ENCODE measurements around the gene ACSL3.

The ACSL3 gene

DNA sequence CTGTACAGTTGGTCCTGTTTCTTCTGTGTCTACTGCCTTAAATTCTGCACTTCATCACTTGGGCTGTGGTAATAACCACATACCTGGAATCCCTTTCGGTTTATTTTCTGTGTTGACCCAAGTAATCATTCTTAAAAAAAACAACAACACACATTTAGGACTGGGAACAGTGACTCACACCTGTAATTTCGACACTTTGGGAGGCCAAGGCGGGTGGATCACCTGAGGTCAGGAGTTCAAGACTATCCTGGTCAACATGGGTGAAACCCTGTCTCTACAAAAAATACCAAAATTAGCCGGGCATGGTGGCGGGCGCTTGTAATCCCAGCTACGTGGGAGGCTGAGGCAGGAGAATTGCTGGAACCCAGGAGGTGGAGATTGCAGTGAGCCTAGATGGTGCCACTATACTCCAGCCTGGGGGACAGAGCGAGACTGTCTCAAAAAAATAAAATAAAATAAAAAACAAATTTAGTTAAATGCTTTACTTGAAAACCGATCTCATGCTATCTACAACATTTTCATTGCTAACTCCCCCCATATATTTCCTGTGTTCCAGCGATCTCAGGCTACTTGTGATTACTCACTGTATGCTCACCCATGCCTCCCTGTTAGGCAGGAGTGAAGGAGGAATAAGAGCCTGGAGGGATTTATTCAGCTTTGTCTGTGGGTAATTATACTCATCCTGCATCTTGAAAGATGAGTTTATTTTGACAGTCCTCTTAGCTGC is 18.2 kb downstream of the ACSL3 start:
- in situ Hi-C loops (cut with MboI; ENCODE audit: low sequenced_read_pairs), result no loop called here

DNA sequence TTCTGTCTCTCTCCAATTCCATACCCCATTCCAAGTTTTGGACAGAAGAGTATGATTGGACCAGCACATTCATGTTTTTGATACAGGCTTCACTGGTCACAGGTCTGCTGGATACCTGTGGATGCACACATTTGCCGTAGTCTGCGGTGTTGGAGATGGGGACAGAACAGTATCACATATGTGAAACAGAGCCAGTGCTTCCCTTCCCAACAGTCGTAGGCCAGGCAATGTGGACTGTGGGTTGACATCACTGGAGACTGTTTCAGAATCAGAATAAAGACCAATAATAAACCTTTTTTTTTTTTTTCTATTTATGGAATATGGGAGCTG is 18.7 kb downstream of the ACSL3 start:
- in situ Hi-C loops (cut with MboI; ENCODE audit: low sequenced_read_pairs), result no loop called here

DNA sequence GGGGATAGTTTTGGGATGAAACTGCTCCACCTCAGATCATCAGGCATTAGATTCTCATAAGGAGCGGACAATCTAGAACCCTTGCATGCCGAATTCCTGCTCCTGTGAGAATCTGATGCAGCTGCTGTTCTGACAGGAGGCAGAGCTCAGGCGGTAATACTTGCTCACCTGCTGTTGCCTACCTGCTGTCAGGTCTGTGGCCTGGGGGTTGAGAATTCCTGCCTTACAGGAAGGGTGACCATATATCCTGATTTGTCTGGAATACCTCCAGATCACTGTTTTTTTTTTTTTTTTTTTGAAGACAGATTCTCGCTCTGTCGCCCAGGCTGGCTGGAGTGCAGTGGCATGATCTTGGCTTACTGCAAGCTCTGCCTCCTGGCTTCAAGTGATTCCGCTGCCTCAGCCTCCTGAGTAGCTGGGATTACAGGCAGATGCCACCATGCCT is 21.7 kb downstream of the ACSL3 start:
- in situ Hi-C loops (cut with MboI; ENCODE audit: low sequenced_read_pairs), result no loop called here

DNA sequence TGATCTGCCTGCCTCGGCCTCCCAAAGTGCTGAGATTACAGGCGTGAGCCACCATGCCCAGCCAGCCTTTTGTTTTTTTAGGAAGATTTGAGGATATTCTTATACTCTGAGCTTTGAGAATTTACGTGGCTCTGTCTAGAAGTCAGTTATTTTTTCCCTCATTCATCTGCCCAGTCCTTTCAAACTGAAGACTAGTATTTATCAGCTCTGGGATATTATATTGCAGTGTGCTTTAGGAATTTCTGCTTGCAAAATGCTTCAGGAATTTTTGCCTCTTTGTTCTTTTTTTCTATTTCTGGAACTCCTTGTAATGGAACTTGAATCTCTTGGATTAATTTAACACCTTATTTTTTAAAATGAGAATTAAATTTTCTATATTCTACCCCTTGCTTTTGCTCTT is 22.6 kb downstream of the ACSL3 start:
- in situ Hi-C loops (cut with MboI; ENCODE audit: low sequenced_read_pairs), result no loop called here

DNA sequence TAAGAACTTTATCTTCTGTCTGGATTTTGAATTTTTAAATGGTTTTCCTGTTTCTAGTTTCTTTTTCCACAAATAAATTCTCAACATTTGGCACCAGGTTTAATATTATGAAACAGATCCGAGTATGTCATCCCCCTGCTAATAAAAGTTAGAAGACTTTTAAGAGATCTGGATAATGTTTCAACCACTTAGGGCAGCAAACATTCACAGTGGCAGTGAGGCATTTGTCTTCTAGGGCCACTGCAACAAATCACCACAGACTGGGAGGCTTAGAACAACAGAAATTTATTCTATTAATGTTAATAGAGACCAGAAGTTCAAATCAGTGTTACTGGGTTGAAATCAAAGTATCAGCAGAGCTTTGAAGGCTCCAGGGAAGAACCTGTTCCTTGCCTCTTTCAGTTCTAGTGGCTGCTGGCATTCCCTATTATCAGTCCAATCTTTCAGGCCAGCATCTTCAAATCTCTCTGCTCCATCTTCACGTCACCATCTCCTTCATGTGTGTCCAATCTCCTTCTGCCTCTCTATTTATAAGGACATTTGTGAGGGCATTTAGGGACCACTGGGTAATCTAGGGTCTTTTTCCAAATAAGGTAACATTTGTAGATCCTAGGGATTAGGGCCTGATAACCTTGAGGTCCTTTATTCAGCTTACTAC is 23.4 kb downstream of the ACSL3 start:
- in situ Hi-C loops (cut with MboI; ENCODE audit: low sequenced_read_pairs), result no loop called here

DNA sequence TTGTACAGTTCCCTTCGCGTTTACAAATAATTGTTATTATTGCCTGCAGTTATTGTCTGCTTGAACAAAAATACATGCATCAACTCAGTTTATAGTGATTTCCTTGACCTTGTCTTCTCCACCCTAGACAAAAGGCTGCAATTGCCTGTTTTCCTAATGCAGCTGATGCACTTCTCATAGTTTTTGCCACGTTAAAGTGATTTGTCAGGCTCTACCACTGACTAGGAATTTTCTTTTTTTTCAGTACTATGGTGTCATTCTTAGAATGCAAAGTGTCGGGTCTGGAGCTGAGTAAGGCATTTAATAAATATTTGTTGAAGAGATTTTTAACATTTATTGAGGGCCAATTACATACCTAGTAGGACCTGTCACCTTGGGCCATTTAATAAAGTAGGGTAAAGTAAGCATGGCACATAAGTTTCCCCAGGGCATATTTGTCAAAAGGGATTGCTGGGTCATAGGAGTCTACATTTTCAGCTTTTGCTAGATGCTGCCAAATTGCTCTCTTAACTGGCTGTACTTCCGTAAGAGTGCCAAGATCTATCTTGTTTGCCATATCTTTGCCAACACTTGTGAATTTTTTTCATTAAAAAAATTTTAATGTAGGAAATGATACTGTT is 24.1 kb downstream of the ACSL3 start:
- in situ Hi-C loops (cut with MboI; ENCODE audit: low sequenced_read_pairs), result no loop called here

DNA sequence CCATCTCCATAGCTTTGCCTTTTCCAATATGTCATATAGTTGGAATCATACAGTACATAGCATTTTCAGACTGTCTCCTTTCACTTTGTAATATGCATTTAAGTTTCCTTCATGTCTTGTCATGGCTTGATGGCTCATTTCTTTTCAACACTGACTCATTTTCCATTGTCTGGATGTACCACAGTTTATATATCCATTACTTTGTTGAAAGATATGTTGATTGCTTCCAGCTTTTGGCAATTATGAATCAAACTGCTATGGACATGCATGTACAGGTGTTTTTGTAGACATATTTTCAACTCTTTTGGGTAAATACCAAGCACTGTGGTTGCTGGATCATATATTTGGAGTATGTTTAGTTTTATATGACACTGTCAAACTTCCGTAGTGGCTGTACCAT is 26.3 kb downstream of the ACSL3 start:
- in situ Hi-C loops (cut with MboI; ENCODE audit: low sequenced_read_pairs), result no loop called here

DNA sequence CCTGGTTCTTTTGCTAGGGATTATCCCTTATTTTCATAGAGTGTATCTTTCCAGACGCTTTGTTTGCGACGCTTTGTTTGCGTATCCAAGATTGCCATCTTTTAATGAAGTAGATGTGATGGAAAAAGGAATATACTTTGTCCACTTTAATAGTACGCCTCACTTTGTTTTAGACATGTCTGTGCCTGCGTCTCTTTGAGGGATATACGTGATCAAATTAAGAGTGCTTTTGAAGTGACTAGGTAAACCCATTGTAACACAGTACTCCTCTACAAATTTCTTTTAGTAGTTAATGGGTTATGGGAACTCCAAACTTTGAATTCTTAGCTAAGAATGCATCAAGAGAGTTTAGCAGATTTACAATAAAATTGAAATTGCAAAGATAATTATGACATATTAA is 27.9 kb downstream of the ACSL3 start:
- in situ Hi-C loops (cut with MboI; ENCODE audit: low sequenced_read_pairs), result no loop called here

DNA sequence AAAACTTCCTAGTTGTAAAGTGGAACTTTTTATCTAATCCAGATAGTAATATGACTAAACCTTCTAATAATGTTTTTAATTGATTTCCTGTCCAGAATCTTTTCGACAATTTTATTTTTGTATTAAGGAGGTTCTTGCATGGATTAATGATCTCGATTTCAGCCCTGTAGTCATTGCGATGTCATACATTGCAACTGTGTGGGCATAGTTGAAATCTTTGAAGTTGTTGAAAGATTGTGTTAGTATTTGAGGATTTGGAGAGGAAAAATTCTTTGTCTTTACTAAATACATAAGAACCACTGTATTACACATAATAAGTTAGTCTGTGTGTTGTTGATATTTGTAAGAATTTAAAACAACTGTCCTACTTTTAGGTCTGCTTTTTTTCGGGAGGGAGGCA is 31.1 kb downstream of the ACSL3 start:
- in situ Hi-C loops (cut with MboI; ENCODE audit: low sequenced_read_pairs), result no loop called here

DNA sequence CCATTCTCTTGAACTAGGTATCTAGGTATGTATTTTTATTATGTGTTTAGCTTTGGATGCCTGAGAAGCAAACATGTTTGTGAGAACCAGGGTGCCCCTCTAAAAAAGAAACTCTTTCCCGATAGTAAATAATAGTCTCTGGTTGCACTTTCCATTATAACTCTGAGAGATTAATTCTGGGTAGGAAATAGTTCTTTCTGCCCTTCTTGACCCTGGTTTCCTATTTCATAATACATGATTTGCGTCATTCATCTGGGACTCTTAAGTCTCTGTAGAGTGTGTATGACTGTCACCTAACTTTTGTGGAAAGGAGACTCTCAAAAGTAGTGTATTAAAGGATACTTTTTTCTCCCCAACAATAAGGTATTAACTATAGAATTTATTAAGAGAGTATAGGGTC is 31.5 kb downstream of the ACSL3 start:
- in situ Hi-C loops (cut with MboI; ENCODE audit: low sequenced_read_pairs), result no loop called here

DNA sequence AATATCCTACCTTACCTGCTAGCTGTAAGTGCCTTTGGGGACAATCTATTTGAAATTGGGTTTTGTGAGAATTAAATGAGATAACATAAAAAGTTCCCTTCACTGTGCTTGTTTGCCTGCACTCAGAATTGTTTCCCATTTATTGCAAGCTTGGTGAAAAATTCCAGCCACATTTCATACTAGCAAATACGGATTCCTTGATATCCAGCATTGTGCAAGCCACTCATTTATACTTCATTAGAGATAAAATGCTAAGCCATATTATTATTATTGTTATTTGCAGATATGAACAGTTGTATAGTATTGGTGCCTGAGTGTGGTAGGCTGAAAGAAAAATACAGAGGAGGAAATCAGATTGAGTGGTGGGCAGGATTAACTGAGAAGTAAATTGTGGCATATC is 31.9 kb downstream of the ACSL3 start:
- in situ Hi-C loops (cut with MboI; ENCODE audit: low sequenced_read_pairs), result no loop called here

DNA sequence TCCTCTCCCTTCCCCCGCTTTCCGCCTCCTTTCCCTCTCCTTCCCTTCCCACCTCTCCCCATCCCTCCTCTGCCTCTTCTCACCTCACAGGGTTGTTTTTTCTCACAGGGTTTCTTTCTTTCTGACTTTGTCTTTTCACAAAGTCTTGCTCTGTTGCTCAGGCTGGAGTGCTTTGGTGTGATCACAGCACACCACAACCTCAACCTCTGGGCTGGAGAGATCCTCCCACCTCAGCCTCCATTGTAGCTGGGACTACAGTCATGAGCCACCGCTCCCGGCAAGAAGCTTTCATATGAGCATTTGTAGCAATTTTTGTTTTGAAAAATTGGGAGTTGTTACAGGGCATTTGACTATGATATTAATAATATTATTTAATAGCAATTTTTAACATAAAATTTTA is 32.9 kb downstream of the ACSL3 start:
- in situ Hi-C loops (cut with MboI; ENCODE audit: low sequenced_read_pairs), result no loop called here

DNA sequence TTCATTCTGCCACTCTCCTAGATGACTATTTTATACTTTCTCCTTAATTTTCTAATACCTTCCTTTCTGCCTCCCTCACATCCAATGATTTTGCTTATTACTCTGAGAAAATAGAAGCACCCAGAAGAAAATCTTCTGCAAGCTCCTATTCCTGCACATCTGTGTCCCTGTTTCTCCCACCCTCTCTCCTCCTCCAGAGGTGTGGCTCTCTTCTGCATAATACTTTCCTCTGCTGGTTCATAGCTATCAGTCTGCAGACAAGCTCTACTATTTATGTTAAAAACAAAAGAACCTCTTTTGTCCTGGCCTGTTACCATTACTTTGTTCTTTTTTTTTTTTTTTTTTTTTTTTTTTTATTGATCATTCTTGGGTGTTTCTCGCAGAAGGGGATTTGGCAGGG is 34.3 kb downstream of the ACSL3 start:
- in situ Hi-C loops (cut with MboI; ENCODE audit: low sequenced_read_pairs), result no loop called here

DNA sequence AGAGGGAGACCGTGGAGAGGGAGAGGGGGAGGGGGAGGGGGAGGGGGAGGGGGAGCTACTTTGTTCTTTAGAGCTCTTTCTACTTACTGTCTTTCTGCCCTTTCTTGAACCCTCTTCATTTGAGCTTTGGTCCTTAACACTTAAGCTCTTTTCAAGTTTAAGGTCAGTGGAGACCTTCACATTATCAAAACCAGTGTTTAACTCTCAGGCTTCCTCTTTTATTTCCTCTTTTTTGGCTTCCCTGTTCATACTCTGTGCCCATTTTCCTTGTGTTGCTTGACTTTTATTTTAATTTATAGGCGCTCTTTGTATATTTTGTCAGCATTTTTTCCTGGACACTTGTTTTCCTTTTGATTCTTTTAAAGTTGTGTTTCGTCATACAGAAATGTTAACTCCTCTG is 37.1 kb downstream of the ACSL3 start:
- in situ Hi-C loops (cut with MboI; ENCODE audit: low sequenced_read_pairs), result no loop called here

DNA sequence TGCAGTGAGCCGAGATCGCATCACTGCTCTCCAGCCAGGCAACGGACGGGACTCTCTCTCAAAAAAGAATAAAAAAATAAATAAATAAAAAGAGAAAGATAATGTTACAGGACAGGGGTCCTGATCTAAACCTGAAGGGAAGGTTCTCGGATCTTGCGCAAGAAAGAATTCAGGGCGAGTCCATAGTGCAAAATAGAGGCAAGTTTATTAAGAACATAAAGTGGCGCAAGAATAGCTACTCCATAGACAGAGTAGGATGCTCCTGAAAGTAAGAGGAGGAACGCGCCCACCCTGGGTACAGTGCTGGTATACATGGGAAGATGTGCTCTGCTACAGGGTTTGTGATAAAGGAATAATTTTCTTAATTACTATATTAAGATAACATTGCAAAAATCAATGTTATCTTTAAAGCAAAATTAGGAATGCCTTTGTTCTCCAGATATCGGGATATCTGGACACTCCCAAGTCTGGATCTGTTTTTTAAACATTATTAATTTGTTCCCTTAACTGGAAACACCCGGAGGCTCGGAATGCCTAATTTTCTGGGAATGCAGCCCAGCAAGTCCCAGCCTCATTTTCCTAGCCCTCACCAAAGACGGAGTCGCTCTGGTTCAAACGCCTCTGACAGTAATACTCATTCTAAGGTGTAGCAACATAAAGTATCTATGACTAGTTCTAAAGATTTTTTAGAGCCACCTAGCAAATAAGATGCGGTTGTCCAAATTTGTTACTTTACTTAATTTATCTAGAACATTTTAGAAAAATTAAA is 38.8 kb downstream of the ACSL3 start:
- in situ Hi-C loops (cut with MboI; ENCODE audit: low sequenced_read_pairs), result no loop called here

DNA sequence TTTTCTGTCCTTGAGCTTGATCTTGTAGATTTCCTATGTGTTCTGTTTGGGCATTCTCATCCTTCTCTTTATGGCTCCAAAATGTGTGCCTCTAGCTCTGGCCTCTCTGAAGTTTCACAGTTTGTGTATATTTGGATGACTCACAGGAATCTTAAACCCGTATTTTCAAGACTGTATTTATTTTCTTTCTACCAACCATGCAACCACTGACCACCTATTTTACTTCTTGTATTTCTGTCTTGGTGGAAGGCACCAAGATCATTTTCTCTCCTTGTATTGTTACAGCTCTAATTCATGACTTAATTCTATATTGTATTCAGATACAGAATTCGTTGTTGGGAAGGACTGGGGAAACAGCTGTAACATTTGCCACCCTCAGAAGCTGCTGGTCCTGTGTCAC is 39.5 kb downstream of the ACSL3 start:
- in situ Hi-C loops (cut with MboI; ENCODE audit: low sequenced_read_pairs), result no loop called here

DNA sequence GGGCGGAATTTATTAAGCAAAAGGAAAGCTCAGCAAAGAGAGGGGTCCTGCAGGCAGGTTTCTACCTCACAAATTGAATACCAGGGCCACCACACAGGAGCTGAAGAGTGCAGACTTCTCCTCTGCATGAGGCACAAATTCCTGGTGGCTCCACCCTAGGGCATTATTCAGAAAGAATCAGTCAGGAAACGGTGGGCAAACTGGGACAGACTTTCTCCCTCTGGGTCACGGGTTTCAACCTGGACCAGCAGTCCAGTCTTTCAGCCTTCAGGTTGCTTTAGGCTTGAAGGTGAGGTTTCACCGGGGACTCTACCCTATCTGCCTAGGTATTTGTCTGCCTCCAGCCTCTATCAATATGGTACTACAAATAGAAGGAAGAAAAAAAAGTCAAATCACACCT is 41.8 kb downstream of the ACSL3 start:
- in situ Hi-C loops (cut with MboI; ENCODE audit: low sequenced_read_pairs), result no loop called here

DNA sequence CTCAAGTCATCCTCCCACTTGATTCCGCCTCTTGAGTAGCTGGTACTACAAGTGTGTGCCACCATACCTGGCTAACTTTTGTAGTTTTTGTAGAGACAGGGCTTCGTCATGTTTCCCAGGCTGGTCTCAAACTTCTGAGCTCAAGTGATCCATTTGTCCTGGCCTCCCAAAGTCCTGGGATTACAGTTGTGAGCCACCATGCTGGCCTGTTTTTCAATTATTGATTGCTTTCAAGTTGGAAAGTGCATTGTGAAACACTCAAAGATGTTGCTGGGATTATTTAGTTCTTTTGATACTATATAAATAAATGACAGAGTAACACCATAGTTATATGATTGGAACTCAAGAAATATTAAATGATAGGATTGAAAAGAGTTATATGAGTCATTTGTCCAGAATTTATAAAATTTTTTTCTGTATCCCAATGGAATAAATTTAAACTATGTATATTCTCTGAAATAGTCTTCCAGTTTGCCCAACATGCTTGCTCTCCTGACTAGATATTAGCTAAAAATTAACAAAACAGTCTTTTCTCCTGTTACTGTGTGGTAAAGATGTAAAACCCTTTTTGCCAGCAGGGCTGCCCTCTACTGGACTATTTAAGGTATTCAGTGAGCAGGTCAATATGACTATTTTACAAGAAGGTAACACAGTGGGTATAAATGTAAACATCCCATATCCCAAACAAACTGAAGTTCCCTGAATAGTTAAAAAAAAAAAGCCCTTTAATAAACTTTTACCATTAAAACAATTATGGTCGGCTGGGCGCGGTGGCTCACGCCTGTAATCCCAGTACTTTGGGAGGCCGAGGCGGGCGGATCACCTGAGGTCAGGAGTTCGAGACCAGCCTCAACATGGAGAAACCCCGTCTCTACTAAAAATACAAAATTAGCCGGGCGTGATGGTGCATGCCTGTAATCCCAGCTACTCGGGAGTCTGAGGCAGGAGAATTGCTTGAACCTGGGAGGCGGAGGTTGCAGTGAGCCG is 42.7 kb downstream of the ACSL3 start:
- in situ Hi-C loops (cut with MboI; ENCODE audit: low sequenced_read_pairs), result no loop called here

DNA sequence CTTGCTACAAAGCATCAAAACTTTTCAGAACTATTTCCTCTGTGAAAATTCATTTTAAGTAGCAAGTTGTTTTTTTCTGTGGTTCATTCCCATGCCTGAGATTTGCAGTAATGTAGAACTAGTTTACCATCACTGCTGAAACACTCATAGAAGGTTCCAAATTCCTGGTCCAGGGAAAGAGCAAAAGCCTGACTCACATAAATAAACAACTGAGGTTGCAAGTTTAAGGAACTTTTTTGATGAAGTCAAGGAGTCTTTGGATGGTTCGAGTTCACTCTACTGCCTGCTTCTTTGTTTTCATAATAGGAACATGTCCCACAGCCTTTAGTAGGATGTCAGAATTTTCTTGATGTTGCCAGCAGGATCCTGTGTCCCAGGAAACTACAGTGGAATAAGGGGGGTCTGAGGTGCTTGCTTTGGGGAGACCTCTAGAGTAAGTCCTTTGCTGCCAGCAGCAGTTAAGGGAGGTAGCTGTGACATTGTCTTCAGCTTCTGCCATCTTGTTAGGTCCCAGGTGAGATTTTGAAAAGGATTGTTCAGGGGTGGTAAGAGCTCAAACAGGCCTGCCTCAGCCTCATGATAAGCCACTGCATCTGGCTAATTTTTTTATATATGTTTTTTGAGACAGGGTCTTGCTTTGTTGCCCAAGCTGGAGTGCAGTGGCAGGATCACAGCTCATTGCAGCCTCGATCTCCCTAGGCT is 43.9 kb downstream of the ACSL3 start:
- in situ Hi-C loops (cut with MboI; ENCODE audit: low sequenced_read_pairs), result no loop called here

DNA sequence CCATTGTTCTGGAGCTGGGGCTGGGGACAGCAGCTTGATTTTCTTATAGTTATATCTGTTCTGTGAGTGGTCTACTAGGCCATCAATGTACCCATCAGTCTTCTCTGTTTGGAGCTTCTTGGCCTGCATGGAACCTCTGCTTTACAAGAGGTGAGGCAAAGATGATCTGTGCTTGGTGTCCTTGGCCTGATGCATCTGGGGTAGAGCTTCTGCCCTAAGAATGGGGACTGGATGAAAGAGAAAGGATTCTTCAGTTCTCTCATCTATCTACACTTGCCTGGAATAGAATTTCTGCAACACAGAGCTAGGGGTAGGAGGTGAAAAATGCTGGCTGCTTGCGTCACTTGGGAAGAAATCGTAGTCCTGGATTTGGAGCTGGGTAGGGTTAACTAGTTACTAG is 46.2 kb downstream of the ACSL3 start:
- in situ Hi-C loops (cut with MboI; ENCODE audit: low sequenced_read_pairs), result no loop called here
